ENCODE data around the gene ANGPTL2.

The ANGPTL2 gene

GRCh38 chr9:127074561-127075548, 47.6 kb downstream of the ANGPTL2 start:
- no peak for TF ChIP-seq CTCF (IDR thresholded peaks at IDR 0.05)
- H3K9me3 ChIP-seq = no peaks in the 10 kb centered on the region
- peaks cover 2% of the 10 kb centered on the region for H3K36me3 ChIP-seq
- no peak overlapping the region for H3K27ac ChIP-seq
- H3K27me3 ChIP-seq = peaks cover 6% of the 10 kb centered on the region
- H3K4me3 ChIP-seq (ENCODE audit: low read depth in 1 of 2, low read length in 1 of 2) = no peak overlapping the region
- no peaks in the 10 kb centered on the region for H3K4me1 ChIP-seq (ENCODE audit: control insufficient read depth in 1 of 2, insufficient read depth in 1 of 2, low read depth in 1 of 2, low read length in 1 of 2)

GRCh38 chr9:127067603-127068220, 54.7 kb downstream of the ANGPTL2 start:
- Histone ChIP-seq H3K27me3 (no peaks in the 10 kb centered on the region), H3K4me3 (ENCODE audit: low read depth in 1 of 2, low read length in 1 of 2) (no peak overlapping the region), H3K4me1 (ENCODE audit: control insufficient read depth in 1 of 2, insufficient read depth in 1 of 2, low read depth in 1 of 2, low read length in 1 of 2) (no peaks in the 10 kb centered on the region), H3K9me3 (no peaks in the 10 kb centered on the region), H3K27ac (no peak overlapping the region), H3K36me3 (peaks cover 10% of the 10 kb centered on the region)
- no peak for TF ChIP-seq CTCF (IDR thresholded peaks at IDR 0.05)

GRCh38 chr9:127066851-127067136, 55.6 kb downstream of the ANGPTL2 start:
- no peaks in the 10 kb centered on the region for H3K4me1 ChIP-seq (ENCODE audit: control insufficient read depth in 1 of 2, insufficient read depth in 1 of 2, low read depth in 1 of 2, low read length in 1 of 2)
- TF ChIP-seq CTCF (IDR thresholded peaks at IDR 0.05) = no peak
- H3K36me3 ChIP-seq = peaks cover 10% of the 10 kb centered on the region
- H3K27ac ChIP-seq = no peak overlapping the region
- H3K4me3 ChIP-seq (ENCODE audit: low read depth in 1 of 2, low read length in 1 of 2) = no peak overlapping the region
- no peaks in the 10 kb centered on the region for H3K9me3 ChIP-seq
- H3K27me3 ChIP-seq = no peaks in the 10 kb centered on the region

- no peak overlapping the region for H3K27ac ChIP-seq
Measured at GRCh38 chr9:127066060-127066850, 56.2 kb downstream of the ANGPTL2 start.

More at GRCh38 chr9:127066060-127066850, 56.2 kb downstream of the ANGPTL2 start:
- H3K4me3 ChIP-seq (ENCODE audit: low read depth in 1 of 2, low read length in 1 of 2) = no peak overlapping the region
- peaks cover 10% of the 10 kb centered on the region for H3K36me3 ChIP-seq
- TF ChIP-seq CTCF (IDR thresholded peaks at IDR 0.05) = no peak
- H3K9me3 ChIP-seq = no peaks in the 10 kb centered on the region
- H3K27me3 ChIP-seq = no peaks in the 10 kb centered on the region
- peaks cover 0 to under 1% of the 10 kb centered on the region in 2 experiments for H3K4me1 ChIP-seq (ENCODE audit: control insufficient read depth in 1 of 2, insufficient read depth in 1 of 2, low read depth in 1 of 2, low read length in 1 of 2)
